Measurements from ENCODE around the gene HDAC8.

Gene HDAC8

GRCh38 chrX:72313707-72314641, 258.7 kb downstream of the HDAC8 start:
- DNase-seq = no peak

- DNase-seq = no peak
These were observed 260.2 kb downstream of the HDAC8 start for GRCh38 chrX:72312311-72312940.

GRCh38 chrX:72309297-72310071, 263.2 kb downstream of the HDAC8 start:
- no peak for DNase-seq

GRCh38 chrX:72308566-72309296, 263.9 kb downstream of the HDAC8 start:
- DNase-seq = no peak

- DNase-seq = no peak
These were observed 264.5 kb downstream of the HDAC8 start for GRCh38 chrX:72308209-72308565.

GRCh38 chrX:72307646-72308051, 265.0 kb downstream of the HDAC8 start:
- DNase-seq = no peak

GRCh38 chrX:72306851-72307645, 265.6 kb downstream of the HDAC8 start:
- no peak for DNase-seq

GRCh38 chrX:72306085-72306801, 266.4 kb downstream of the HDAC8 start:
- no peak for DNase-seq

GRCh38 chrX:72305286-72306084, 267.2 kb downstream of the HDAC8 start, which contains the start of gene CITED1:
TSS of gene CITED1 (minus strand) at chrX:72305914. CDS start at chrX:72302869, 3,045 bp downstream.
- no peak for DNase-seq

GRCh38 chrX:72304877-72305276, 267.8 kb downstream of the HDAC8 start:
- DNase-seq = no peak

- DNase-seq = no peak
These were observed 270.9 kb downstream of the HDAC8 start for GRCh38 chrX:72301781-72302180.

GRCh38 chrX:72299891-72300630, 272.6 kb downstream of the HDAC8 start:
- DNase-seq = no peak

- DNase-seq = peak in 1 of 2 experiments; percentile 6
These were observed 274.5 kb downstream of the HDAC8 start for GRCh38 chrX:72297953-72298730.

GRCh38 chrX:72296991-72297390, 275.7 kb downstream of the HDAC8 start:
- DNase-seq = no peak

GRCh38 chrX:72295745-72296144, 276.9 kb downstream of the HDAC8 start:
- DNase-seq = no peak

- no peak for DNase-seq
These were observed 278.1 kb downstream of the HDAC8 start for GRCh38 chrX:72294497-72294896.

GRCh38 chrX:72282302-72282701, 290.3 kb downstream of the HDAC8 start:
- no peak for DNase-seq

GRCh38 chrX:72280321-72280845, 292.3 kb downstream of the HDAC8 start:
- no peak for DNase-seq
